Measurements from ENCODE around the gene FUCA2.
A peak's percentile ranks its signal among the peaks of the same experiment; 100 is the strongest.

FUCA2 gene

GRCh38 chr6:143510991-143511891, at the start of gene FUCA2:
FUCA2 (minus strand) TSS chr6:143511720; CDS start chr6:143511634, 86 bp downstream.
- Mint-ChIP-seq H3K9me3 (no peaks in the 10 kb centered on the region), H3K4me3 (peak within 1 kb of the TSS; percentile 94), H3K4me1 (peaks cover 32% of the 10 kb centered on the region), H3K36me3 (peaks cover 10% of the 10 kb centered on the region), H3K27me3 (no peaks in the 10 kb centered on the region), H3K27ac (peak within 1 kb of the TSS; percentile 97)

GRCh38 chr6:143561105-143561704, 49.7 kb upstream of the FUCA2 start:
- Mint-ChIP-seq H3K9me3 (no peaks in the 10 kb centered on the region), H3K4me1 (peaks cover 7% of the 10 kb centered on the region), H3K36me3 (peaks cover 3% of the 10 kb centered on the region), H3K4me3 (no peak overlapping the region), H3K27ac (no peak overlapping the region), H3K27me3 (no peaks in the 10 kb centered on the region)

GRCh38 chr6:143559051-143559660, 47.6 kb upstream of the FUCA2 start:
- H3K27me3 Mint-ChIP-seq = no peaks in the 10 kb centered on the region
- H3K4me3 Mint-ChIP-seq = no peak overlapping the region
- peaks cover 2% of the 10 kb centered on the region for H3K36me3 Mint-ChIP-seq
- no peaks in the 10 kb centered on the region for H3K9me3 Mint-ChIP-seq
- H3K4me1 Mint-ChIP-seq = peaks cover 28% of the 10 kb centered on the region
- H3K27ac Mint-ChIP-seq = no peak overlapping the region

GRCh38 chr6:143556529-143556928, 45.0 kb upstream of the FUCA2 start:
- peaks cover 50% of the 10 kb centered on the region for H3K4me1 Mint-ChIP-seq
- no peak overlapping the region for H3K4me3 Mint-ChIP-seq
- no peaks in the 10 kb centered on the region for H3K27me3 Mint-ChIP-seq
- no peak overlapping the region for H3K27ac Mint-ChIP-seq
- H3K9me3 Mint-ChIP-seq = no peaks in the 10 kb centered on the region
- peaks cover 2% of the 10 kb centered on the region for H3K36me3 Mint-ChIP-seq

- no peaks in the 10 kb centered on the region for H3K9me3 Mint-ChIP-seq
- peaks cover 2% of the 10 kb centered on the region for H3K36me3 Mint-ChIP-seq
- peaks cover 49% of the 10 kb centered on the region for H3K4me1 Mint-ChIP-seq
- peak overlapping the region; percentile 75 for H3K27ac Mint-ChIP-seq
- no peaks in the 10 kb centered on the region for H3K27me3 Mint-ChIP-seq
- peak overlapping the region; percentile 71 for H3K4me3 Mint-ChIP-seq
Observed at GRCh38 chr6:143555582-143555981, 44.1 kb upstream of the FUCA2 start.

GRCh38 chr6:143555071-143555492, 43.6 kb upstream of the FUCA2 start:
- H3K4me3 Mint-ChIP-seq = peak overlapping the region; percentile 71
- H3K36me3 Mint-ChIP-seq = peaks cover 2% of the 10 kb centered on the region
- H3K27me3 Mint-ChIP-seq = no peaks in the 10 kb centered on the region
- H3K4me1 Mint-ChIP-seq = peaks cover 51% of the 10 kb centered on the region
- H3K27ac Mint-ChIP-seq = peak overlapping the region; percentile 75
- H3K9me3 Mint-ChIP-seq = no peaks in the 10 kb centered on the region

GRCh38 chr6:143553337-143553736, 41.8 kb upstream of the FUCA2 start:
- peak overlapping the region; percentile 52 for H3K27ac Mint-ChIP-seq
- H3K9me3 Mint-ChIP-seq = no peaks in the 10 kb centered on the region
- peaks cover 2% of the 10 kb centered on the region for H3K36me3 Mint-ChIP-seq
- peaks cover 68% of the 10 kb centered on the region for H3K4me1 Mint-ChIP-seq
- no peaks in the 10 kb centered on the region for H3K27me3 Mint-ChIP-seq
- H3K4me3 Mint-ChIP-seq = no peak overlapping the region

- Mint-ChIP-seq H3K36me3 (no peaks in the 10 kb centered on the region), H3K27me3 (no peaks in the 10 kb centered on the region), H3K4me3 (peak overlapping the region; percentile 41), H3K27ac (peak overlapping the region; percentile 36), H3K4me1 (peaks cover 82% of the 10 kb centered on the region), H3K9me3 (no peaks in the 10 kb centered on the region)
Observed at GRCh38 chr6:143549949-143550268, 38.4 kb upstream of the FUCA2 start.

- H3K27ac Mint-ChIP-seq = no peak overlapping the region
Observed at GRCh38 chr6:143549221-143549948, 37.9 kb upstream of the FUCA2 start.

GRCh38 chr6:143546599-143546998, 35.1 kb upstream of the FUCA2 start:
- Mint-ChIP-seq H3K27ac (peak overlapping the region; percentile 92), H3K4me1 (peaks cover 81% of the 10 kb centered on the region), H3K27me3 (no peaks in the 10 kb centered on the region), H3K4me3 (no peak overlapping the region), H3K9me3 (no peaks in the 10 kb centered on the region), H3K36me3 (no peaks in the 10 kb centered on the region)

More at GRCh38 chr6:143549221-143549948, 37.9 kb upstream of the FUCA2 start:
- no peaks in the 10 kb centered on the region for H3K36me3 Mint-ChIP-seq
- peaks cover 81% of the 10 kb centered on the region for H3K4me1 Mint-ChIP-seq
- no peaks in the 10 kb centered on the region for H3K9me3 Mint-ChIP-seq
- H3K4me3 Mint-ChIP-seq = peak overlapping the region; percentile 41
- H3K27me3 Mint-ChIP-seq = no peaks in the 10 kb centered on the region

GRCh38 chr6:143545976-143546547, 34.5 kb upstream of the FUCA2 start:
- no peaks in the 10 kb centered on the region for H3K27me3 Mint-ChIP-seq
- H3K36me3 Mint-ChIP-seq = no peaks in the 10 kb centered on the region
- peak overlapping the region; percentile 92 for H3K27ac Mint-ChIP-seq
- H3K4me3 Mint-ChIP-seq = peak overlapping the region; percentile 72
- H3K9me3 Mint-ChIP-seq = no peaks in the 10 kb centered on the region
- H3K4me1 Mint-ChIP-seq = peaks cover 82% of the 10 kb centered on the region

- Mint-ChIP-seq H3K36me3 (no peaks in the 10 kb centered on the region), H3K27me3 (no peaks in the 10 kb centered on the region), H3K9me3 (no peaks in the 10 kb centered on the region), H3K4me3 (peak overlapping the region; percentile 72), H3K4me1 (peaks cover 86% of the 10 kb centered on the region), H3K27ac (peak overlapping the region; percentile 92)
Observed at GRCh38 chr6:143545165-143545564, 33.6 kb upstream of the FUCA2 start.

- Mint-ChIP-seq H3K27me3 (no peaks in the 10 kb centered on the region), H3K27ac (peak overlapping the region; percentile 51), H3K9me3 (no peaks in the 10 kb centered on the region), H3K4me3 (no peak overlapping the region), H3K4me1 (peaks cover 86% of the 10 kb centered on the region), H3K36me3 (no peaks in the 10 kb centered on the region)
Observed at GRCh38 chr6:143544011-143544696, 32.6 kb upstream of the FUCA2 start.

- no peaks in the 10 kb centered on the region for H3K27me3 Mint-ChIP-seq
- no peaks in the 10 kb centered on the region for H3K9me3 Mint-ChIP-seq
- H3K4me1 Mint-ChIP-seq = peaks cover 86% of the 10 kb centered on the region
- no peaks in the 10 kb centered on the region for H3K36me3 Mint-ChIP-seq
- no peak overlapping the region for H3K4me3 Mint-ChIP-seq
- peak overlapping the region; percentile 51 for H3K27ac Mint-ChIP-seq
Observed at GRCh38 chr6:143543435-143543834, 31.9 kb upstream of the FUCA2 start.

- Mint-ChIP-seq H3K4me3 (no peak overlapping the region), H3K4me1 (peaks cover 86% of the 10 kb centered on the region), H3K27me3 (no peaks in the 10 kb centered on the region), H3K36me3 (no peaks in the 10 kb centered on the region), H3K27ac (no peak overlapping the region), H3K9me3 (no peaks in the 10 kb centered on the region)
Observed at GRCh38 chr6:143542888-143543287, 31.4 kb upstream of the FUCA2 start.
